ENCODE measurements around the gene NEK3.
"Not testable (repeated sequence)": the region's sequence is repeated elsewhere in the genome, so short reads cannot be mapped to it uniquely, and the experiment has no call there.

NEK3 gene

GRCh38 chr13:52125547-52125946, 33.9 kb downstream of the NEK3 start:
- no peak overlapping the region for H3K27ac Mint-ChIP-seq
- DNase-seq (ENCODE audit: low spot score), result no peak
- H3K27me3 Mint-ChIP-seq (ENCODE audit: low read depth), result peaks cover 34% of the 10 kb centered on the region
- H3K9me3 Mint-ChIP-seq, result no peaks in the 10 kb centered on the region
- H3K4me3 Mint-ChIP-seq, result no peak overlapping the region
- no peaks in the 10 kb centered on the region for H3K36me3 Mint-ChIP-seq (ENCODE audit: low read depth)
- peaks cover 15% of the 10 kb centered on the region for H3K4me1 Mint-ChIP-seq (ENCODE audit: low read depth)

- Mint-ChIP-seq H3K9me3 (no peaks in the 10 kb centered on the region), H3K4me1 (ENCODE audit: low read depth) (no peaks in the 10 kb centered on the region), H3K27ac (no peak overlapping the region), H3K4me3 (no peak overlapping the region), H3K36me3 (ENCODE audit: low read depth) (no peaks in the 10 kb centered on the region), H3K27me3 (ENCODE audit: low read depth) (peaks cover 36% of the 10 kb centered on the region)
- DNase-seq (ENCODE audit: low spot score), result no peak
Measured at GRCh38 chr13:52118595-52118994, 40.8 kb downstream of the NEK3 start.

GRCh38 chr13:52118095-52118494, 41.3 kb downstream of the NEK3 start:
- peaks cover 36% of the 10 kb centered on the region for H3K27me3 Mint-ChIP-seq (ENCODE audit: low read depth)
- DNase-seq (ENCODE audit: low spot score), result no peak

GRCh38 chr13:52112591-52112990, 46.8 kb downstream of the NEK3 start:
- no peaks in the 10 kb centered on the region for H3K4me1 Mint-ChIP-seq (ENCODE audit: low read depth)
- DNase-seq (ENCODE audit: low spot score), result no peak
- no peak overlapping the region for H3K4me3 Mint-ChIP-seq
- peaks cover 34% of the 10 kb centered on the region for H3K27me3 Mint-ChIP-seq (ENCODE audit: low read depth)
- no peaks in the 10 kb centered on the region for H3K9me3 Mint-ChIP-seq
- no peaks in the 10 kb centered on the region for H3K36me3 Mint-ChIP-seq (ENCODE audit: low read depth)
- no peak overlapping the region for H3K27ac Mint-ChIP-seq

More at GRCh38 chr13:52118095-52118494, 41.3 kb downstream of the NEK3 start:
- Mint-ChIP-seq H3K4me1 (ENCODE audit: low read depth) (no peaks in the 10 kb centered on the region), H3K27ac (no peak overlapping the region), H3K9me3 (no peaks in the 10 kb centered on the region), H3K36me3 (ENCODE audit: low read depth) (no peaks in the 10 kb centered on the region), H3K4me3 (no peak overlapping the region)

- no peak for DNase-seq (ENCODE audit: low spot score)
- H3K36me3 Mint-ChIP-seq (ENCODE audit: low read depth), result no peaks in the 10 kb centered on the region
- H3K4me3 Mint-ChIP-seq, result no peak overlapping the region
- H3K4me1 Mint-ChIP-seq (ENCODE audit: low read depth), result no peaks in the 10 kb centered on the region
- no peak overlapping the region for H3K27ac Mint-ChIP-seq
- peaks cover 29% of the 10 kb centered on the region for H3K27me3 Mint-ChIP-seq (ENCODE audit: low read depth)
- H3K9me3 Mint-ChIP-seq, result no peaks in the 10 kb centered on the region
Measured at GRCh38 chr13:52109116-52109670, 50.2 kb downstream of the NEK3 start.

DNA sequence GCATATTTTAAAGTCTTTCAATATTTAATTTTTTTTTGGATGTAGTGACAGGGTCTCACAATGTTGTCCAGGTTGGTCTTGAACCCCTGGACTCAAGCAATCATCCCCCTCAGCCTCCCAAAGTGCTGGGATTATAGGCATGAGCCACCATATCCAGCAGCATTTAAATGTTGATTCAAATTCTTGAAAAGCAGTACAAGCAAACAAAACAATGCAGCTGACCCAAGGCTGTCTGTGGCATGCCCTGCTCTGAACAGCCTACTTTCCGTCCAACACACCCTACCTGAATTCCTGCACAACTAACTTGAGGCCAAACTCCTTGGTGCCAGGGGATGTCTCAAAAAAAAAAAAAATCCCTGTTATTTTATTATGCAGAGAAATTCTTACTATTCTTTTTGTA, 53.6 kb downstream of the NEK3 start:
- Mint-ChIP-seq H3K36me3 (ENCODE audit: low read depth) (no peaks in the 10 kb centered on the region), H3K4me1 (ENCODE audit: low read depth) (no peaks in the 10 kb centered on the region), H3K27me3 (ENCODE audit: low read depth) (peaks cover 13% of the 10 kb centered on the region), H3K27ac (no peak overlapping the region), H3K9me3 (no peaks in the 10 kb centered on the region), H3K4me3 (no peak overlapping the region)
- DNase-seq (ENCODE audit: low spot score), result no peak

DNA sequence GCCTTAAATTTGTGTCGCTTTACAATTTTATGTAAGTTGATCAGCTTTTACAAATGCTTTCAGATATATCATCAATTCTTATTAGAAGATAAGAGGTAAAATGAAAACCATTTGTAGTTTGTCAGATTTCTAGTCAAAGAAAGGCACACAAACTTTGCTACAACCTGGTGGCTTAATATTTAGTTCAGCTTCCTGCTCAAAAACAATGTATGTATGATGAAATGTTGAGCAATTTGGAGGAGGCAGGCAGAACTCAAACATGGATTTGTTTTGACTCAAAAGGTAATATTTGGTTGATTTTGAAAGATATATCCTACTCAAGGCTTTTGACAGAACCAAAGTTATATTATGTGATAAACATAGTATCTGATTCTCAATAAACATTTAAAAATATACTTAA, 54.8 kb downstream of the NEK3 start:
- Mint-ChIP-seq H3K4me1 (ENCODE audit: low read depth) (no peaks in the 10 kb centered on the region), H3K4me3 (no peak overlapping the region), H3K9me3 (no peaks in the 10 kb centered on the region), H3K36me3 (ENCODE audit: low read depth) (no peaks in the 10 kb centered on the region), H3K27ac (no peak overlapping the region), H3K27me3 (ENCODE audit: low read depth) (peaks cover 5% of the 10 kb centered on the region)
- no peak for DNase-seq (ENCODE audit: low spot score)

- DNase-seq (ENCODE audit: low spot score), result no peak
- no peaks in the 10 kb centered on the region for H3K36me3 Mint-ChIP-seq (ENCODE audit: low read depth)
- H3K9me3 Mint-ChIP-seq, result no peaks in the 10 kb centered on the region
- H3K4me3 Mint-ChIP-seq, result no peak overlapping the region
- peaks cover 3% of the 10 kb centered on the region for H3K27me3 Mint-ChIP-seq (ENCODE audit: low read depth)
- H3K4me1 Mint-ChIP-seq (ENCODE audit: low read depth), result no peaks in the 10 kb centered on the region
- H3K27ac Mint-ChIP-seq, result no peak overlapping the region
Measured at GRCh38 chr13:52103386-52103785, 56.0 kb downstream of the NEK3 start.

GRCh38 chr13:52102423-52102822, 57.0 kb downstream of the NEK3 start:
- not testable (repeated sequence) for H3K27me3 Mint-ChIP-seq (ENCODE audit: low read depth); H3K9me3 Mint-ChIP-seq; H3K4me1 Mint-ChIP-seq (ENCODE audit: low read depth); H3K27ac Mint-ChIP-seq; H3K4me3 Mint-ChIP-seq; H3K36me3 Mint-ChIP-seq (ENCODE audit: low read depth); DNase-seq (ENCODE audit: low spot score)

DNA sequence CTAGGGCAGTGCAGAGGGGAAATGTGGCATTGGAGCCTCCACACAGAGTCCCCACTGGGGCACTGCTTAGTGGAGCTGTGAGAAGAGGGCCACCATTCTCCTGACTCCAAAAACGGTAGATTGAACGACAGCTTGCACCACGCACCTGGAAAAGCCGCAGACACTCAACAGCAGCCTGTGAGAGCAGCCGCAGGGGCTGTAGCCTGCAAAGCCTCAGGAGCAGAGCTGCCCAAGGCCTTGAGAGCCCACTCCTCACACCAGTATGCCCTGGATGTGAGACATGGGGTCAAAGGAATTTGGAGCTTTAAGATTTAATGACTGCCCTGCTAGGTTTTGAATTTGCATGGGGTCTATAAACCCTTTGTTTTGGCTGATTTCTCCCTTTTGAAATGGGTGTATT, 62.2 kb downstream of the NEK3 start:
- Mint-ChIP-seq H3K27me3 (ENCODE audit: low read depth) (peaks cover 2% of the 10 kb centered on the region), H3K4me3 (no peak overlapping the region), H3K36me3 (ENCODE audit: low read depth) (no peaks in the 10 kb centered on the region), H3K4me1 (ENCODE audit: low read depth) (no peaks in the 10 kb centered on the region), H3K27ac (no peak overlapping the region), H3K9me3 (no peaks in the 10 kb centered on the region)
- no peak for DNase-seq (ENCODE audit: low spot score)

DNA sequence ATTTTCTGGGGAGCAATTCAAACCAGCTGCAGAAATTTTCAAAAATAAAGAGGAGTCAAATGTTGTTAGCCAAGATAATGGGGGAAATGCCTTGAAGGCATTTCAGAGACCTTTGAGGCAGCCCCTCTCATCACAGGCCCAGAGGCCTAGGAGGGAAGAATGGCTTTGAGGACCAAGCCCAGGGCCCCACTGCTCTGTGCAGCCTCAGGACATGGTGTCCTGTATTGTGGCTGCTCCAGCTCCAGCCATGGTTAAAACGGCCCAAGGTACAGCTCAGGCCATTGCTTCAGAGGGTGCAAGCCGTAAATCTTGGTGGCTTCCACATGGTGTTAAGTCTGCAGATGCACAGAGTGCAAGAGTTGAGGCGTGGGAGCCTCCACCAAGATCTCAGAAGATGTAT, 62.6 kb downstream of the NEK3 start:
- Mint-ChIP-seq H3K27me3 (ENCODE audit: low read depth) (peaks cover 2% of the 10 kb centered on the region), H3K4me1 (ENCODE audit: low read depth) (no peaks in the 10 kb centered on the region), H3K27ac (no peak overlapping the region), H3K9me3 (no peaks in the 10 kb centered on the region), H3K4me3 (no peak overlapping the region), H3K36me3 (ENCODE audit: low read depth) (no peaks in the 10 kb centered on the region)
- DNase-seq (ENCODE audit: low spot score), result no peak

- Mint-ChIP-seq H3K36me3 (ENCODE audit: low read depth) (no peaks in the 10 kb centered on the region), H3K27me3 (ENCODE audit: low read depth) (peaks cover 2% of the 10 kb centered on the region), H3K4me1 (ENCODE audit: low read depth) (no peaks in the 10 kb centered on the region), H3K4me3 (no peak overlapping the region), H3K9me3 (no peaks in the 10 kb centered on the region), H3K27ac (no peak overlapping the region)
- DNase-seq (ENCODE audit: low spot score), result no peak
Measured at GRCh38 chr13:52096062-52096461, 63.3 kb downstream of the NEK3 start.

GRCh38 chr13:52092087-52092486, 67.3 kb downstream of the NEK3 start:
- H3K27me3 Mint-ChIP-seq (ENCODE audit: low read depth), result peaks cover 2% of the 10 kb centered on the region
- H3K36me3 Mint-ChIP-seq (ENCODE audit: low read depth), result no peaks in the 10 kb centered on the region
- no peak for DNase-seq (ENCODE audit: low spot score)
- H3K9me3 Mint-ChIP-seq, result no peaks in the 10 kb centered on the region
- no peak overlapping the region for H3K27ac Mint-ChIP-seq
- no peaks in the 10 kb centered on the region for H3K4me1 Mint-ChIP-seq (ENCODE audit: low read depth)
- H3K4me3 Mint-ChIP-seq, result no peak overlapping the region

GRCh38 chr13:52091473-52091872, 67.9 kb downstream of the NEK3 start:
- no peaks in the 10 kb centered on the region for H3K36me3 Mint-ChIP-seq (ENCODE audit: low read depth)
- DNase-seq (ENCODE audit: low spot score), result no peak
- H3K9me3 Mint-ChIP-seq, result no peaks in the 10 kb centered on the region
- no peak overlapping the region for H3K4me3 Mint-ChIP-seq
- no peak overlapping the region for H3K27ac Mint-ChIP-seq
- H3K27me3 Mint-ChIP-seq (ENCODE audit: low read depth), result peaks cover 6% of the 10 kb centered on the region
- H3K4me1 Mint-ChIP-seq (ENCODE audit: low read depth), result no peaks in the 10 kb centered on the region

GRCh38 chr13:52085421-52085820, 74.0 kb downstream of the NEK3 start:
- H3K4me3 Mint-ChIP-seq, result no peak overlapping the region
- H3K9me3 Mint-ChIP-seq, result no peaks in the 10 kb centered on the region
- no peak for DNase-seq (ENCODE audit: low spot score)
- H3K27me3 Mint-ChIP-seq (ENCODE audit: low read depth), result peaks cover 15% of the 10 kb centered on the region
- H3K4me1 Mint-ChIP-seq (ENCODE audit: low read depth), result no peaks in the 10 kb centered on the region
- no peak overlapping the region for H3K27ac Mint-ChIP-seq
- no peaks in the 10 kb centered on the region for H3K36me3 Mint-ChIP-seq (ENCODE audit: low read depth)
